DOHH2 (cell line): ENCODE results near the gene PARD6A.

ENCODE experiments used
- EZH2phosphoT487 ChIP-seq: fragments of 200-600 bp; sonication (generic); IDR thresholded peaks from 2 replicates; pipeline ENCODE4 v1.6.1; 2017; ENCODE audit warnings: borderline replicate concordance, mild to moderate bottlenecking, antibody characterized with exemption, low read length, moderate library complexity, mixed read lengths
- TF ChIP-seq, protein P1 (sequence below): fragments of 200-600 bp; sonication (generic); IDR thresholded peaks from one replicate; pipeline ENCODE4 v1.5.1; 2014; ENCODE audit warnings: antibody characterized with exemption, mild to moderate bottlenecking, low read depth, low read length; ENCODE audit not compliant: poor library complexity, severe bottlenecking

DNA sequence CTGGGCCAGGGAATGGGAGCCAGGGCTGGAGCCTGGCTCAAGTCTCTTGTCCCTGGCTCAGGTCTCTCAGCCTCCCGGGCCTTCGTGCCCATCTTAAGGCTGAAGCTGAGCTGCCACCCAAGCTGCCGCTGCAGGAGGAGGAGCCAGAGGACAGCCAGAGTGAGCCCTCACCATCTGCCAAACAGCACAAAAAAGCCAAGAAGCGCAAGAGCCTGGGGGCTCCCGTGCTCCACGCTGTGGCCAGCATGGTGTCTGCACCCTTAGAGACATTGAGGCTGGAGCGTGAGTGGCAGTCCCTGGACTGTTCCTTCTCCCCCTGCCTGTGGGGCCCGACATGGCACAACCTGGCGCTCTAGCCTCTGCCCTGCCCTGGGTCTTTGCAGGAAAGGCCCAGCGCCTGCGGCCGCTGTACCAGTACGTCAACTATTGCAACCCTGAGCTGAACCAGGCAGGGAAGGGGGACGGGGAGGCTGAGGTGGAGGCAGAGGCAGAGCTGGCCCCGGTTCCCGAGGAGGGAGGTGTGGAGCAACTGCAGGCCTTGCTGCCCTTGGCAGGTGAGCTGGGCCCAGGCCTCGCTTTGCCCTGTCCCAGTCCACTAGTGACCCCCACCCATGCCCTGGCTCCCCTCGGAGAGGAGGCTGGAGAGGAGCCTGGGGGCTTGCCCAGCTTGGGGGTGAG lies 7.2 kb downstream of the PARD6A start:
- TF ChIP-seq, protein P1, sequence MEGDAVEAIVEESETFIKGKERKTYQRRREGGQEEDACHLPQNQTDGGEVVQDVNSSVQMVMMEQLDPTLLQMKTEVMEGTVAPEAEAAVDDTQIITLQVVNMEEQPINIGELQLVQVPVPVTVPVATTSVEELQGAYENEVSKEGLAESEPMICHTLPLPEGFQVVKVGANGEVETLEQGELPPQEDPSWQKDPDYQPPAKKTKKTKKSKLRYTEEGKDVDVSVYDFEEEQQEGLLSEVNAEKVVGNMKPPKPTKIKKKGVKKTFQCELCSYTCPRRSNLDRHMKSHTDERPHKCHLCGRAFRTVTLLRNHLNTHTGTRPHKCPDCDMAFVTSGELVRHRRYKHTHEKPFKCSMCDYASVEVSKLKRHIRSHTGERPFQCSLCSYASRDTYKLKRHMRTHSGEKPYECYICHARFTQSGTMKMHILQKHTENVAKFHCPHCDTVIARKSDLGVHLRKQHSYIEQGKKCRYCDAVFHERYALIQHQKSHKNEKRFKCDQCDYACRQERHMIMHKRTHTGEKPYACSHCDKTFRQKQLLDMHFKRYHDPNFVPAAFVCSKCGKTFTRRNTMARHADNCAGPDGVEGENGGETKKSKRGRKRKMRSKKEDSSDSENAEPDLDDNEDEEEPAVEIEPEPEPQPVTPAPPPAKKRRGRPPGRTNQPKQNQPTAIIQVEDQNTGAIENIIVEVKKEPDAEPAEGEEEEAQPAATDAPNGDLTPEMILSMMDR = peak; percentile 88
- TF ChIP-seq EZH2phosphoT487 = no peak
